ENCODE results near the gene USO1. TPM values are rescaled to one million over a fixed set of nuclear protein-coding genes. Genes with fewer than 3 reads are reported as not detected.
"Not testable (repeated sequence)": the region's sequence is repeated elsewhere in the genome, so short reads cannot be mapped to it uniquely, and the experiment has no call there.

The USO1 gene
- total RNA-seq, 1 donor from 2014 or later = 41.2 TPM

DNA sequence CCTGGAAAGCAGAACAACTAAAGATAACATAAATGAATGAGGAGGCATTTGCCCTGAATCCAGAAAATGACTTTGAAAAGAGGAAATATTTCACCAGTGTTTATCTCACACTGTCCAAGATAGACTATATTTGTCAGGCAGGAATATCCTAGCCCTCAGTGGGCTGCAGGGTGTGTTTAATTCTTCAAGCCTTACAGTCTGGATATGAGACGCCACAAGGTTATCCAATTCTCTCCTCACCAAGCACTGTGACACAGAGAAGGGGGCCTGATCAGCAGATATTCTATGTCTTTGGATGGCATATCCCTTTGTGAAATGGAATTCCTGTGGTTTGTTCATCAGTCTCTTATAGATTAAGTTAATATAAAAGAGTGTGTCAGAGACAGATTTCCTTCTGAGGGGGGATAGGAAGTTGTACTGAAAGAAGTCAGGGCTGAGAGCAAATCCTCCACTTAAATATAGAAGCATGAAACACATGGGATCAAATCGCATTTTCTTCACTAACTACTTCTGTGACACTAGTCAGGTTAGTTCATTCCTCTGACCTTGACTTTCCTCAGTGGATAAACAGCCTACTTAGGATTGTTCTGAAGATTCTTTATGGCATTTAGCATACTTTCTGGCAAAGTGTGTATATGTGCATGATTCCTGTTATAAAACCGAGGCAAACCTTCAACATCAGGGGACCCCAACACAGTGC, 44.4 kb upstream of the USO1 start:
- no peak for DNase-seq (ENCODE audit: low read depth, low spot score)
- no peak for TF ChIP-seq CTCF (conservative IDR thresholded peaks at IDR 0.05)
- H3K4me3 Mint-ChIP-seq = no peak overlapping the region
- peak overlapping the region; percentile 27 for H3K27ac Mint-ChIP-seq (ENCODE audit: unreplicated experiment)
- peaks cover 7% of the 10 kb centered on the region for H3K4me1 Mint-ChIP-seq
- H3K36me3 Mint-ChIP-seq (ENCODE audit: low read depth) = peaks cover 2% of the 10 kb centered on the region
- H3K9me3 Mint-ChIP-seq = no peaks in the 10 kb centered on the region
- no peaks in the 10 kb centered on the region for H3K27me3 Mint-ChIP-seq (ENCODE audit: low read depth)

DNA sequence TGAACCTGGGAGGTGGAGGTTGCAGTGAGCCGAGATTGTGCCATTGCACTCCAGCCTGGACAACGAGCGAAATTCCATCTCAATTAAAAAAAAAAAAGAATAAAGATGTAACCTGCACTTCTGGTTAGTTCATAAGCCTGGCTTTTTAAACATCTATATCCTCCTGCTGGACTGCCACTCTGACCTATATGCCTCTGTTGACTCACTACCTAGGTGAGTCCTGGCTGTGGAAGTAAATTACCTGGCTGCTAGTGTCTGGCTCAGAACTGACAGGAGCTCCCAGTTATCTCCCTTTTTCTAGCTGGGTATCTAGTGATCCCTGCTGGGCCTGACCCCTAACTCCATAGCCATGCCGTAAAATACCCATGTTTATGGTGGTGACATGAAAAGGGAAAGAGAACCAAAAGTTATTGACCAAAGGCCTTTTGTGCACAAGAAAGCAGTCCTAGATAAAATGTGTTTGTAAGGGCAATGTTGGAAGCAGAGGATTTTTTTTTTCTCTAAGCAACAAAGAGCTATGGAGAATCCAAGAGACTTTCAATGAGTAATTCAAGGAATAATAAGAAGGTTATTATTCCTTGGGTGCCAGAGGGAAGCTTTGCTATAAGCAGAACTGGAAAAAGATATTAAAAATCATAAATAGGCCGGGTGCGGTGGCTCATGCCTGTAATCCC, 40.8 kb upstream of the USO1 start:
- H3K27ac Mint-ChIP-seq (ENCODE audit: unreplicated experiment) = no peak overlapping the region
- peaks cover 4% of the 10 kb centered on the region for H3K4me1 Mint-ChIP-seq
- H3K4me3 Mint-ChIP-seq = no peak overlapping the region
- DNase-seq (ENCODE audit: low read depth, low spot score) = no peak
- no peak for TF ChIP-seq CTCF (conservative IDR thresholded peaks at IDR 0.05)
- H3K27me3 Mint-ChIP-seq (ENCODE audit: low read depth) = no peaks in the 10 kb centered on the region
- peaks cover 6% of the 10 kb centered on the region for H3K36me3 Mint-ChIP-seq (ENCODE audit: low read depth)
- H3K9me3 Mint-ChIP-seq = no peaks in the 10 kb centered on the region

DNA sequence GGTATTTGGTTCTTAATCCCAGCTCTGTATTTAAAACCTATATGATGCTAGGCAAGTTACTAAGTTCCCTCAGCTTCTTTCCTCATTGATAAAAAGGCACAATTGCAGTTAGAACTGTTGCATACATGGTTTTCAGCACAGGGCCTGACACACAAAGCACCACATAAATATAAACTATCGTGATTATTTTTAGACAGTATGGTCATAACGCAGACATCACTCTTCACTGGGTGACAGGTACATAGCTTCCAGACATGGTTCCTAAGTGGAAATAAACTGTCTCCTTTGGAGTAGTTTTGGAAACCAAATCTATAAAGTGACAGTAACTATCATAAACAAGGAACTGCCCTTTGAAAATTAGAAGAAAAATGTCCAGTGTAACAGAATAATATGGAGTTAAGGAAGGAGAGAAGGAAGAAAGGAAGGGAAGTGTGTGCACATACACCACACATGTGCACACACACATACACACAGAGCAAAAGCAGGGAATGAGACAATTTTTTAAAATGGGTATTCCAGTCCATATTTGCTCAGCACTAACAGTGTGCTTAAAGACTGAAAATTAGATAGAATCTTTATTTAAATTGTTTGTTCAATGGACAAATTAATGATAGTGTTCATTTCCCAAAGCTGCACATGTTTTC, 38.7 kb upstream of the USO1 start:
- TF ChIP-seq CTCF (conservative IDR thresholded peaks at IDR 0.05) = no peak
- H3K36me3 Mint-ChIP-seq (ENCODE audit: low read depth) = peaks cover 6% of the 10 kb centered on the region
- H3K9me3 Mint-ChIP-seq = no peaks in the 10 kb centered on the region
- no peak for DNase-seq (ENCODE audit: low read depth, low spot score)
- no peak overlapping the region for H3K27ac Mint-ChIP-seq (ENCODE audit: unreplicated experiment)
- H3K27me3 Mint-ChIP-seq (ENCODE audit: low read depth) = no peaks in the 10 kb centered on the region
- H3K4me1 Mint-ChIP-seq = peaks cover 4% of the 10 kb centered on the region
- H3K4me3 Mint-ChIP-seq = no peak overlapping the region

- Mint-ChIP-seq H3K4me3 (no peak overlapping the region), H3K27me3 (ENCODE audit: low read depth) (no peaks in the 10 kb centered on the region), H3K36me3 (ENCODE audit: low read depth) (peaks cover 6% of the 10 kb centered on the region), H3K4me1 (peaks cover 4% of the 10 kb centered on the region), H3K9me3 (no peaks in the 10 kb centered on the region), H3K27ac (ENCODE audit: unreplicated experiment) (no peak overlapping the region)
- no peak for TF ChIP-seq CTCF (conservative IDR thresholded peaks at IDR 0.05)
- no peak for DNase-seq (ENCODE audit: low read depth, low spot score)
These were observed 38.0 kb upstream of the USO1 start for GRCh38 chr4:75686346-75686745.

GRCh38 chr4:75687125-75687524, 37.3 kb upstream of the USO1 start:
- not testable (repeated sequence) for H3K27ac Mint-ChIP-seq (ENCODE audit: unreplicated experiment); H3K9me3 Mint-ChIP-seq; H3K36me3 Mint-ChIP-seq (ENCODE audit: low read depth); H3K4me3 Mint-ChIP-seq; H3K4me1 Mint-ChIP-seq; DNase-seq (ENCODE audit: low read depth, low spot score); H3K27me3 Mint-ChIP-seq (ENCODE audit: low read depth)

DNA sequence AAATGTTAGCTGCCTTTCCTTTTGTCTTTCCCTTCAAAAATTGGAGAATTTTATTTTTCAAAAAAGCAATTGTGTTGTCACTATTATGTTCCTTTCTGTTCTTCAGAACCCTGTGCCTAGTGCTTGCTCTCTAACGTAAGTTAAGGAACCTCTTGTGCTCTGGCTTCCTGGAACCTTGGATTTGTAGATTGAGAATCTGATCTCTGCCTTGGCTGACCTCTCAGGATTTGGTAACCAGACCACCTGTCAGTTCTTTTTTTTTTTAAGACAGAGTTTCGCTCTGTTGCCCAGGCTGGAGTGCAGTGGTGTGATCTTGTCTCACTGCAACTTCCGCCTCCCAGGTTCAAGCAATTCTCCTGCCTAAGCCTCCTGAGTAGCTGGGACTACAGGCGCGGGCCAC, 32.3 kb upstream of the USO1 start:
- H3K4me3 Mint-ChIP-seq; DNase-seq (ENCODE audit: low read depth, low spot score); H3K4me1 Mint-ChIP-seq; H3K9me3 Mint-ChIP-seq; H3K27ac Mint-ChIP-seq (ENCODE audit: unreplicated experiment); H3K27me3 Mint-ChIP-seq (ENCODE audit: low read depth): not testable (repeated sequence)
- H3K36me3 Mint-ChIP-seq (ENCODE audit: low read depth) = peaks cover 19% of the 10 kb centered on the region

Data from neural crest cell (in vitro differentiated cells).